Effector CD8-positive, alpha-beta T cell (primary cell): ENCODE results near the gene IQCM.

Experiments used
- DNase-seq: peaks from one replicate; lab custom pipeline; 2025; lab: John Stamatoyannopoulos, UW
- total RNA-seq, 4 experiments: gene quantifications; one replicate each; lab custom pipeline; 2026; lab: John Stamatoyannopoulos, UW

The IQCM gene, protein sequence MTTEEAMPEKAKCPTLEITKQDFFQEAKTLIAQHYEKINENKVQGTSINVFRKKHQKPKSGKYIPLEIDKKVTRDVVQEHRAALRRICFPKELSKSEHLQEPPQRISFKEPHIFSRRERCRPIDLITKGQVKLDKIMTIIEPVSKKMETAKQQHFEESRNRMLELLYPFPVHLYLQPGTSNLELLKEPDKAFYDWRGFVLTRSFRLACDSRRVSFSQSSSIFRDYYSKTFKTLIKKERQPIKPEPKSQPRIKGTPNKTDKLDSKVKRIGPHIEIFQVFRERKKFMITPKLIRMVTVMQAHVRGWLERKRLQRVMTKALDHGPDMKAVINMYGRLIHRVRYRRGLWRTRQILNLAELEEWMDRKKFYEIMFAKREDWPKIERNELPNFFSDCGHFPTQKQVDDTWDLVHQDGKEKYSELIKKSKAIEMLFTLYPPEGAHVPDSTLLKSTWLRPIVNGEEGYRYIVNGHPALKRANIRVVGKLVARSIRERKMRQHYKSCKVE
- total RNA-seq = 0 reads per million in 4 experiments

- no peak for DNase-seq
Measured at GRCh38 chr4:149815743-149816142, at the start of gene IQCM. IQCM (minus strand) TSS chr4:149815843; CDS start chr4:149742691, 73,152 bp downstream.

- no peak for DNase-seq
Measured at GRCh38 chr4:149857446-149857845, 41.8 kb upstream of the IQCM start.

GRCh38 chr4:149845743-149846142, 30.1 kb upstream of the IQCM start:
- DNase-seq = no peak

DNA sequence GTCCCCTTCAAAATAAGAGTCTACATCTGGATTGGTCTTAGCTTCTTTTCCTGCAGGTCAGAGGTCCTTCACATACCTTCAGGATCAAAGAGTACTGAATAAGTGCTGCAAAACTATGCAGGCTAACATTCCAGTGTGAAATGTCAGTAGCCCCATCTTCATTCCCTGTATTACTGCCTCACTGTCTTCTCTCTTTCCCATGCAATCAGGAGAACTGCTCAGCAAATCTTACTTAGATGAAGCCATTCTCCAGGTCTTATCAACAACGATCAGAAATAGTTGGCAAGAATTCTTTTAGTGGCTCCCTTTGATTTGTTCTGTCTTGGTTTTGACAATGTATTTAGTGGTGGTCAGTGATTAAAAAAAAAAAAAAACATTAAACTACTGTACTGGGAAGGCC, 26.0 kb upstream of the IQCM start:
- no peak for DNase-seq

DNA sequence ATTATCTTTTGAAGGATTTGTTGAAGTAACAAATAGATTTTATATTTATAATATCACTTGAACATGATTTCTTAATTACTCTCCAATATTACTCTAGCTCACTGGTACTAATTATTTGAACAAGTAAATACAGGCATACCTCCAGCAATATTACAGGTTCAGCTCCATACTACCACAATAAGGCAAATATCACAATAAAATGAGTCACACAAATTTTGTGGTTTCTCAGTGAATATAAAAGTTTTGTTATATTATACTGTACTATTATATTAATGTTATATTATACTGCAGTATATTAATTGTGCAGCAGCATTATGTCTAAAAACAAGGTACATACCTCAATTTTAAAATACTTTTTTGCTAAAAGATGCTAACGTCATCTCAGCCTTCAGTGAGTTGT, 22.4 kb upstream of the IQCM start:
- no peak for DNase-seq

DNA sequence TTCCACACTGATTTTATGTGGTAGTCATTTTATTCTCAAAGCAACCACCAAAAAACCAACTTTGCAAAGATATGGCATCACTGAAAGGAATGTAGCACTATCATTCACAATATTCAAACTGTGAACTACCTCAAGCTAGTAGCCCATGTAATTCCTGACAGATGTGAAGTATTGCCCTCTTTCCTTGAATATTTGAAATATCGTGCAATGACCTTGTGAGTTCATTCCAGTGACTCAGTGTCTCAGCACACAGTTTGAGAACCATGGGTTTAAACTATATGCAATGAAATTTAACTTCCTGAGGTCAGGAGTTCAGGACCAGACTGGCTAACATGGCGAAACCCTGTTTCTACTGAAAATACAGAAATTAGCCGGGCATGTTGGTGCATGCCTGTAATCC, 20.9 kb upstream of the IQCM start:
- no peak for DNase-seq

- DNase-seq = no peak
Measured at GRCh38 chr4:149835280-149835679, 19.6 kb upstream of the IQCM start.

DNA sequence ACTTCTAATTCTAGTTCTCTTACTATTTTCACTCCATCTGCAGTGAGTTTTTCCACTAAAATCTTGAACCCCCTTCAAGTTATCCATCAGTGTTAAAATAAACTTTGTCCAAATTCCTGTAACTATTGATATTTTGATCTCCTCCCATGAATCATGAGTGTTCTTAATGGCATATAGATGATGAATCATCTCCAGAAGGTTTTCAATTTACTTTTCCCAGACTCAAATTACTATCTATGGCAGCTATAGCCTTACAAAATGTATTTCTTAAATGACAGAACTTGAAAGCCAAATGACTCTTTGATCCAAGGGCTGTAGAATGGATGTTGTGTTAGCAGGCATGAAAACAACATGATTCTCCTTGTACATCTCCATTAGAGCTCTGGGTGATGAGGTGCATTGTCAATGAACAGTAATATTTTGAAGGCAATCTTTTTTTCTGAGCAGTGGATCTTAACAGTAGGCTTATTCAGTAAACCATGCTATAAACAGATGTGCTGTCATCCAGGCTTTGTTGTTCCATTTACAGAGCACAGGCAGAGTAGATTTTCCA, 16.1 kb upstream of the IQCM start:
- no peak for DNase-seq

DNA sequence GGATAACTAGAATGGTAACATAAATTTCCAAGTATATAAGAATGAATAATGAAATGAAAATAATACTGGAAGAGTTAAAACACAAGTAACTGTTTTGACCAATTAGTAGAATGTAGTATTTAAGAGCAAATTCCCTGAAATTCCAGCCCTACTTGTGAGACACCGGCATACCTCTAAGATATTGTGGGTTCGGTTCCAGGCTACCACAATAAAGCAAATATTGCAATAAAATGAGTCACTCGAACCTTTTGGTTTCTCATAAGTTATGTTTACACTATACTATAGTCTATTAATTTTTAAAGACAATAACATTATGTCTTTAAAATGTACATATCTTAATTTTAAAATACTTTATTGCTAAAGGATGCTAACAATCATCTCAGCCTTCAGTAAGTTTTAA, 15.2 kb upstream of the IQCM start:
- no peak for DNase-seq

GRCh38 chr4:149825336-149825735, 9.7 kb upstream of the IQCM start:
- DNase-seq = no peak

DNA sequence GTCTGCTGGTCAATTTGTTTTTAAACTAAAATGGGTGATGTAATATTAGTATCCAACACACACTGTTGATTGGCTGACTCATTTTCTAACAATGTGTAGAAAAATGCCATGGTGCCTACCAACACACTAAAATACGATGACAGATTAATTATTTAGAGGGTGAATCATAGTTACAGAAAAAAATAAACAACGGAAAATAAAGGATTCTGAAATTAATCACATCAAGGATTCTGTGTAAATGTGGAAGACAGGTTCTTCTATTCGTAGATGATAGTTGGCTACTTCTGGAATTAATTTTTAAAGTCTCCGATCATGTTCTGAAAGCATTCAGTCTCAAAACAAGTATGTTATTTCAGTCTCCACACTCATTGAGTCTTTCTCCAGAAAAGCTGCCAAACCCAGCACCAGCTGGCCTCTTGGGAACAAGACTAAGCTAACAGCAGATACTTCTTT, 8.2 kb upstream of the IQCM start:
- no peak for DNase-seq

DNA sequence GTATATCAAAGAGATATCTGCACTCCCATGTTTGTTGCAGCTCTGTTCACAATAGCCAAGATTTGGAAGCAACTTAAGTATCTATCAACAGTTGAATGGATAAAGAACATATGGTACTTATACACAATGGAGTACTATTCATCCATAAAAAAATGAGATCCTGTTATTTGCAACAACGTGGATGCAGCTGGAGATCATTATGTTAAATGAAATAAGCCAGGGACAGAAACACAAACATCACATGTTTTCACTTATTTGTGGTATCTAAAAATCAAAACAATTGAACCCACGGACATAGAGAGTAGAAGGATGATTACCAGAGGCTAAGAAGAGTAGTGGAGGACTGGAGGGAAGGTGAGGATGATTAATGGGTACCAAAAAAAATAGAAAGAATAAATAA, 14.2 kb downstream of the IQCM start:
- DNase-seq = no peak

DNA sequence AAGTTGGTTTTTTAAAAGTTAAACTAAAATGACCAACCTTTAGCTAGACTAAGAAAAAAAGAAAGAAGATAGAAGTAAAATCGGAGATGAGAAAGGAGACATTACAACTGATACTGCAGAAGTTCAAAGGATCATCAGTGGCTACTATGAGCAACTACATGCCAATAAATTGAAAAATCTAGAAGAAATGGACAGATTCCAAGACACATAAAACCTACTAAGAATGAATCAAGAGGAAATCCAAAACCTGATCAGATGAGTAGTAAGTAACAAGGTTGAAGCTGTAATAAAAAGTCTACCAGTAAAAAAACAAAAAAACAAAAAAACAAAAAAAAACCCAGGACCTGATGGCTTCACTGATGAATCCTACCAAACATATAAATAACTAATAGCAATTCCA, 16.1 kb downstream of the IQCM start:
- no peak for DNase-seq

- no peak for DNase-seq
Measured at GRCh38 chr4:149796381-149796780, 19.3 kb downstream of the IQCM start.

GRCh38 chr4:149795256-149795655, 20.4 kb downstream of the IQCM start:
- DNase-seq = no peak

GRCh38 chr4:149794352-149794751, 21.3 kb downstream of the IQCM start:
- no peak for DNase-seq

DNA sequence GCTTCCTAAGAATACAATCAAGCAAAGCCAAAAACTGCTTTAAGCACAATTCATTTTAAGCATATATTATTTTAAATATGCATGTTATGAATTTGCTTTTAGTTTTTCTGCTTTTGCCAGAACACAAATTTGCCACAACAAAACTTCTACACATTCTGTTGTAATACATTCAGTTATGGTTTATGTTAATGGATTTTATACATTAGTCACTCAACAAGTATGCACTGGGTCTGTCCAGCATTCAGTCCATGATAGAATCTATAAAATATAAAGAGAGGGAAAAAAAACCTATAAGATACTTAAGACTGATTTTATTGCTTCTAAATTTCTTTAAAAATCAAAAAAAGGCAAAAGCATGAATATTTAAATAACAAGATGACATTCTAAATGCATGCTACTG, 22.2 kb downstream of the IQCM start:
- DNase-seq = no peak

DNA sequence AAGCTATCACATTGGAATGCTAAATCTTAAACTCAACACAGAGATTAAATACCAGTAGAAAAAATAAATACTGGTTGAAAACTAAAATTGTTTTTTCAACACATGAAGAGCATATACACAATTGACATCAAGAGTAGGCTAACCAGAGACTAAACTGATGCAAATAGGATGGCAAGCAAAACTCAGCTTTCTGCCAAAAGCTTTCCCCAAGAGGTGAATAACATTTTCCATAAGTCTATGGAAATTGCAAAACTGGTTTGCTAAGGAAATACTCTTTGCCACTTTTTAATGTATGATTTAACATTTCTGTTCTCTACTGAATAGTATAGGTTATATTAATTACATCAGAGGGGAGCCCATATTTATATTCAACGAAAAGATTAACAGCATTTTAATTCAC, 23.8 kb downstream of the IQCM start:
- DNase-seq = no peak

DNA sequence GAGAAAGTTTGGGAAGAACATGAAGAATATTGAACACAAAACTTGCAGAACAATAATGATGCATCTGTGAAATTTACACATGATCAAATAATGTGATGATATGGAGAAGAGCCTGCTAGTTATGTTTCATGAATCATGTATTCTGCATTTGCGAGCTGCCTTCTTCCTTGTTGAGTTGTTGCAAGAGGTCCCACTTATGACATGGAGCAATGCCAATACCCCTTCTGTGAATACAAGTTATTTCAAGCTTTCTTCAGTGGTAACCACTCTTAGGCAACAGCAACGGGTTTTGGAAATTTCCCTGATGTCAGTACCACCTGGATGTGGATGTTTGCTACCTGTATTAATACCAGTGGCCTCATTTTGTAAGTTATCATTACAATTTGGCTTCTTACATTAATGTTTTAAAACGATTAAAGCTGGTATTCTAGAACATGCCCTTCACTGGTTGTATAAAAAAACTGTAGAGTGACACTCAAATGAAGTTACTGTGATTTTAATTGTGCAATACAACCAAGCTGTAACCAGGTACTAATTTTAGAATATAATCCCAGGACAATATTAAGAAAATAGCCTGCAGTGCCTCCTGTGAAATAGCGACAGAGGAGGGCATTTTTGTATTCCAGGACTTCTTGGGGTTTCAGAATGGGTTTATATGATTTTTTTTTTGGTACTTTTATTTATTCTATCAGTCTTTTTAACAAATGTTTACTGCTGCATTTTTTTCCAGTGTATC, 25.3 kb downstream of the IQCM start:
- DNase-seq = no peak

DNA sequence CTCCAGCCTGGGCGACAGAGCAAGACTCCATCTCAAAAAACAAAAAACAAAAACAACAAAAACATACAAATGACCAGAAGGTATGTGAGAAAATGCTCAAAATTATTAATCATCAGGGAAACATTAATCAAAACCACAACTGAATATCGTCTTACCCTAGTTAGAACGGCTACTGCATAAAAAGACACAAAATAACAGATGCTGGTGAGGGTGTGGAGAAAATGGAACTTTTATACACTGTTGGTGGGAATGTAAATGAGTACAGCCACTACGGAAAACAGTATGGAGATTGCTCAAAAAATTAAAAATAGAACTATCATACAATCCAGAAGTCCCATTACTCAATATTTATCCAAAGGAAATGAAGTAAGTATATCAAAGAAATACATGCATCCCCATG, 27.3 kb downstream of the IQCM start:
- no peak for DNase-seq

DNA sequence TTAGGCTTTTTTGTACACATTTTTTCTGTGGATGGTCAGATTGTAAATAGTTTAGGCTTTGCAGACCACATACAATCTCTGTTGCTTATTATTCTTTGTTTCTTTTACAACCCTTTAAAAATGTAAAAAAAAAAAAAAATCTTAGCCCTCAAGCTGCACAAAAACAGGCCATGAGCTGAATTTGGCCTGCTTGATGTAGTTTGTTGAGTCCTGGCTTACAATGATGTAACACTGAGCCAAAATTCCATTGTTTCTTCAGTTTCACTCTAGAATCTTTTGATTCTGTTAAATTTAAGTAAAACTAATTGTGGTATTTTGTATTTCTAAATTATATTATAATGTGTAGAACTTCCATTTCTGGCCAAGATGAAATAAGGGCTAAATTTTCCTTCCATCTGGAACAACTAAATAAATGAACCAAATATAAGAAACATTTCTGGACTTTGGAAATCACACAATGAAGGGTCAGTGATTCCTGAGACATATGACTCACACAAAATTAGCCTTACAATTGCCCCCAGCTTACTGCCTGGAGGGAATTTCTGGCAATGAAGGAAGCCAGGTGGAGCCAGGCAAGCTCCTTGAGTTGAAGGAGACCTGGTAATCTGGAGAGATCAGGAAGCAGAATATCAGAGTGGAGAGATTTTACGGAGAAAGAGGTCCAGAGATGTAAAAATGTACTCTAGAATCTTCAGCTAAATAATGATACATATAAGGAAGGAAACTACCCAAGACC, 29.8 kb downstream of the IQCM start:
- no peak for DNase-seq

DNA sequence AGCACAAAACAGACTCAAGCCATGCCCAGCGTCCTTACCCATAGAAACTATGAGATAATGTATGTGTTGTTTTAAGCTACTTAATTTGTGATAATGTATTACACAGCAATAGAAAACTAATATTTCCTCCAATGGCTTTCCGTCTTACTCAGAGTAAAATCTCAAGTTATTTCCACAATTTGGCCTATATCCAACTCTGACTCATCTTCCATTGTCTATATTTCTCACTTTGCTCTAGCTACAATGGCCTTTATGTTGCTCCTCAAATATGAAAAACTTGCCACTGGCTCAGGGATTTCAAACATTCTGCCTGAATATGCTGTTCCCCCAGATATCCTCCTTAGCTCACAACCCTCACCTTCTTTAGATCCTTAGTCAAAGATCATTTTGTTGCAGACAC, 31.6 kb downstream of the IQCM start:
- DNase-seq = no peak
